Stimulated activated CD8-positive, alpha-beta memory T cell treated with anti-CD3 and anti-CD28 coated beads, Interleukin-7, amount 100 ng/mL, for 24 hours (primary cell): ENCODE measurements around the gene OGFOD1.

Source experiments
- DNase-seq: peaks from one replicate; pipeline ENCODE4 v3.0.0-alpha.2; 2020; ENCODE audit warnings: low read depth

Gene OGFOD1

DNA sequence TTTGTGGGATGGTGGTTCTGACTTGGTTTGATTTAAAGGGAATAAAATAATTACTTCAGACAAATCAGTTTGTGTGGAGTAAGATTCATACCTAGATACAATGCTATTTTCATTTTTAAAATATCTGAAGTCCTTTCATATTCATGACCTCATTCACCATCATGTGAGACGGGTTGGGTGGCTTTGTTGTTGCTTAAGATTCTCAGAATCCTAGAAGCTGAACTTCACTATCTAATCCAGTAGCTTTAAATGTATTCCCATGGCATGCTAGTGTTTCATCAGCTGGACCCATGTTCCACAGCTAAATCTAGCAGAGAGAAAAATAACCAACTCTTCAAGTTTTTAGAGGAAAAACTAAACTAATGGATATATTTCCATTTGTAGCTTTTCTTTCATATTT, 23.3 kb upstream of the OGFOD1 start:
- DNase-seq, result no peak

DNA sequence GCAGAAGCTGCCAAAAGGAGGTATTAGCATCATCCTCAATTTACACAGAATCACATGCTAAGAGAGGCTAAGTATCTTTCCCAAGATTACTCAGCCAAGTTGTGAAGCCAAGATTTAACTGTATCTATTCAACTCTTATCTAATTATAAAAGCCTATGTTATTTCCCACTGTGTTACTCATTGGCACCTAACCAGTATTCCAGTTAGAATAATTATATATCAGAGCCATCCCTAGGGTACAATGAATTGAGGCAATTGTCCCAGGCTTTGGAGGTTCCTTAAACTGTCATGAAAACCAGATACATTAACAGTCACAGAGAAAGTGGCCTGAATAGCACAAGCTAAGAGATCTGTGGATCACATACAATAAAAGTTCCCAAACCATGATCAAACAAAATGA, 15.1 kb upstream of the OGFOD1 start:
- no peak for DNase-seq

DNA sequence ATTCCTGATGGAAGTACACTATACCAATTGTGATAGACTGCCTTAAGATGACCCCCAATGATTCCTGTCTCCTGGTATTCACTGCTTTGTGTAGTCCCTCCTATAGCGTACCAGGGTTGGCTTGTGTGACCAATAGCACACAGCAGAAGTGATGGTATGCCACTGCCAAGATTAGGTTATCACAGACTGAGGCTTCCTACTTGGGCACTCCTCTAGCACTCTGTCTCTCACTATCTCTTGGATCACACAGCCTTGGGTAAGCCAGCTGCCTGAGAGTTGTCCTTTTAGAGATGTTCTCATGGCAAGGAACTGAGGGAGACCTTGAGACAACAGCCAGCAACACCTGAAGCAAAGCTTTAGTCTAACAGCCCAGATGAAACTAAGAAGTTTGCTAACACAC, 13.3 kb upstream of the OGFOD1 start:
- no peak for DNase-seq

DNA sequence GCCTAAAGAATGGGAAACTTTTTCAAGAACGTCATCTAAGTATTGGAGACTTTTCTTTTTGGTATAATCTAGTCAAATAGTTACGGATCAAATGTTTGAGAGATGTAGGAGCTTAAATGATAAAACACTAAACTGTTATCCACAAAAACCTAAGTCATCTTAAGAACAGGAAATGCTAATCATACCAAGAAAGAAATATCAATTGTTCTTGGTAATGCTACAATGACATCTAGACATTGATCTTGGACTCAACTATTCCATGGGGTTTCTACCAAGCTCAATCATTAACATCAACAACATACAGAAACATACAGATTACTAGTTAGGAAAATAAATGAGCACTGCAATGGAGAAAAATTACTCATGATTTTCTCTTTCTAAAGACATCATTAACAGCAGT, 4.1 kb upstream of the OGFOD1 start:
- DNase-seq, result no peak

DNA sequence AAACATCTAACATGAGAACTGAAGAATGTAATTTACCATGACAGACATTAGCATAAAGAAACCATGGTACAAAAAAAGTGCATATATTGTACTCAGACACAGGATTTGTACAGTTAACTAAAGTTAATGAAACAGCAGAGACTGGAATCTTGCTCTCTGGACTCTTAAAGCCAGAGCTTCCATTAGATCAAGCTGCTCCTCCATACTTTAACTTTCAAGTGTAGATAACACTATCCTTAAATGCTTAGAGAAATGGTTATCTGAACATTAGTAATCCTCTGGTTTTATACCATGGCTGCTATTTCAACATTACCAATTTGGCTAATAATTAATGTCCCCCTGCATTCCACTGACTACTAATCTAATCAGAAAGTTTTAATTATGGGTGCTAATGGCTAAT, 3.3 kb upstream of the OGFOD1 start:
- DNase-seq, result no peak

DNA sequence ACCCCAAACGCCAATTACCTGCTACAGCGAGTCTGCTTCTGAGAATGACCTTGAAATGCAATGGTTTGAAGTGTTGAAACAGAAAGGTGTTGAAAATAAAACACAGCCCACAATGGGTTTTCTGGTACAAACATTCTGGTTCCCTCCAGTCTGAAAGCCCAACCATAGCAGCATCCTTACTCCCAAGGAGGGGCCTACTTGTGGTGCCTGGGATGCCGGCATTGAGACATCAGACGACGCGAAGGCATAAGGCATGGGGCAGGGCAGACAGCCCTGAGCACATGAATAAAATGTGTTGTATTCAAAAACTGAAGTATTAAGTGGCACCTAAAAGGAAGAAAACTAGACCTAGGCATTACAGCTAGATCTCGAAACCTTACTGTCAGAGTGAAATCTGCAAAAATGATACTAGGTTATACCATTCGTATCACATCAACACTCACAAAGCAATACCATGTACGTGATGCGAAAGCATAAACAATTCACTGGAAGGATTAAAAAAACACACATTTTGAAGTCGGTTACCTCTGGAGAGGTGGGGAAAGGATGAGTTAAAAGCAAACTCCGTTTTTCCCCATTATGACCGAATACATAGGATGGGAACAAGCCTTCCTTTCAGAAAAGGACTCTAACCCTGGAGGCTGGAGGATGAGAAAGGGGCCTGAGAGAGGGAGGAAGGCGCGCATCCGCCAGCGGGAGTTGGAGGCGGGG, 924 bp upstream of the OGFOD1 start:
- DNase-seq, result no peak

DNA sequence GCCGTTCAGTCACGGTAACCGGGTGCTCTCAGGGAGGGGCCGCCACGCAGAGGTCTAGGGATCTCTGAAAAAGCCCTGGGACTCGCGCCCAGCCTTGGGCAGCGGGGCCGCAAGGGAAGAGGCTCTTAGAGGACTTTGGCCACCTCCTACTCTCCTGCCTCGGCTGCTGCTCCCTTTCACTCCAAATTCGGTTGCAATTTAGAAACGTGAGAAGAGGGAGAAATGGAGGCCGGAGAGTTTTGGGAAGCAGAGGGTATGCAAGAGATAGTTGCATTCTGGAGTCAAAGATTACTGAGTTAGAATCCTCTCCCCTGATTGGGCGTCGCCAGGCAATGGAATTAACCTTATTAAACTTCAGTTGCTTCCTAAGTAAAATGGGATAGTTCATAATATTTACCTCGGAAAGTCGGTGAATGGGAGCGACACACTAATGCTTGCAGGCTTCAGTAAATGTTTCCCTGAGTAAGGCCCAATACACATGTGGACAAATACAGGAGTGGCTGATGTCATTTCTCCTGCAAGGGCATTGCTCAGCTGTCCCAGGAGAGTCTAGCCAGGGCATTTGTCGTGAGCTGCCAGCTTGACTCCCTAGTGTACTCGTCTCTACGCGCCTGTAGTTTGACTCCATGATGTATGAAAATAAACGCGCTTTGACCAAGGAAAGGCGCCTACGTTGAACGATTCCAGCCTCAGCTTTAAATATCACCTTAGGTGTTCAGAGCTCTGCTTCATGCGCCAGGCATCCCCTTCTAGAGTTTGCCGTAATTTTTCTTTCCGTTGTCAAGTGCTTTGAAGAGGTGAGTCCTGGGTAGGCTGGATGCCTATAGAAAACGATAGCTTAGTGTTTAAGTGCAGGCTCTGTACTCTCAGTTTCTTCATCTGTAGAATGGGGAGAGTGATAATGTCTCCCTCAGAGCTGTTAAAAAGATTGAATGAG, 667 bp downstream of the OGFOD1 start:
- no peak for DNase-seq

DNA sequence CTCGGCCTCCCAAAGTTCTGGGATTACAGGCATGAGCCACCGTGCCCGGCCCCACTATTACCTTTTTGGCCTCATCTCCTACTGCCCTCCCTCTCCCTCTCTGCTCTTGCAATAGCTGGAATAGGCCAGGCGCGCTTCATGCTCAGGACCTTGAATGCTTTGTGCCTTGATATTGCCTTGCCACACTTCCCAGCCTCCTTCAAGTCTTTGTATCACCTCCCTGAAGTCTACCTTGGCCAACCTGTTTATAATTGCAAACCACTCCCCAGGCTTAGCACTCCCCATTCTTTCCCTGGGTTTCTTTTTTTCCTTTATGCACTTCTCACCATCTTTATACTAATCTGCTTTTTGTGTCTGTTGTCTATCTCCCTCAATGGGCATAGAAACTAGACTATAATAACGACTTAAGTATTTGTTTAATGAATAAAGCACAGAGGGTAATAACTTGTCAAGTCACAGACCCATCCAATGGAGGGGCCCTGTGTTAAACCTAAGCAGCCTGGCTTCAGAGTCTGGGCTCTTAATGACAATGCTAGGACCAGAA, 6.6 kb downstream of the OGFOD1 start:
- no peak for DNase-seq

DNA sequence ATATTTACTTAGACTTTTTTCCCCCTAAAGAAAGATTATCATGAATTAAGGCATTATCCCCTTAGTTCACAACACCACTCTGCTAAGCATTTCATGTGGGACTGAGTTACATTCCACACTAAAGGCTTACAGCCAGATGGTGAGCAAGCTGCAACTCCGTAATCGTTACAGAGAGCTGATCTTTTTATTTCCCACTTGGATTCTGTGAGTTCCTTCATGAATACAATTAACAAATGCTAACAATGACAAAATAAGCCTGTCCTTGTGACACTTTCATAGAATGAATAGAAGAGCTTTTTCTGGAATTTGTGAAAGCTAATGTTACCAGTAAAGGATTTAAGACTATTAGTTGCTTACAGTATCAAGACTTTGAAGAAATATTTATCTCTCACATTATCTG, 8.7 kb downstream of the OGFOD1 start:
- no peak for DNase-seq

DNA sequence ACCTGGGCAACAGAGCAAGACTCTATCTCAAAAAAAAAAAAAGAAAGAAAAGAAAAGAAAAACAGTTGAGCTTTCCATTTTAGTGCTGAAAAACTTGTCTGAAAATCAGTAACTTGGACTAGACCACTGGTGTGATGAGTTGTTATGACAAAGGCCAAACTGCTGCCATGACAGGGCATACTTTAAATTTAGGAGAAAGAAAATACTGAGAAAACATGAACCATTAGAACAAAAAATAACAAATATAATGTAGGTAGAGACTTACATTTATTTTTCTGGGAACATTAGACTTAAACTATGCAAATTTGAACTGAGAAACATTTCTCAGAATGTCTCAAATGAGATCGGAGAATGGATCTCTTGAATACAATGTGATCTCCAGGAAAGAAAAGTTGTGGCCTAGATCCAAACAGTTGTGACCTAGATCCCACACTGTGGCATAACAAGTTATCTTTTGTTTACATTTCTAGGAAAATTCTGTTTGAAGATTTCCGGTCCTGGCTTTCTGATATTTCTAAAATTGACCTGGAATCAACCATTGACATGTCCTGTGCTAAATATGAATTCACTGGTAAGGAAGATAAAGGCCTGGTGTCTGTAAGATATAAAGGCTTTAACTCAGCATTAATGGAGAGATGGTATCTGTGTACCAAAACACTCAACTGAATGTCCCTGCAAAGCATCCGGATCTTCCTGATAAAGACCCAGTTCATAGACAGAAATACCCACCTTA, 10.9 kb downstream of the OGFOD1 start:
- DNase-seq, result no peak

DNA sequence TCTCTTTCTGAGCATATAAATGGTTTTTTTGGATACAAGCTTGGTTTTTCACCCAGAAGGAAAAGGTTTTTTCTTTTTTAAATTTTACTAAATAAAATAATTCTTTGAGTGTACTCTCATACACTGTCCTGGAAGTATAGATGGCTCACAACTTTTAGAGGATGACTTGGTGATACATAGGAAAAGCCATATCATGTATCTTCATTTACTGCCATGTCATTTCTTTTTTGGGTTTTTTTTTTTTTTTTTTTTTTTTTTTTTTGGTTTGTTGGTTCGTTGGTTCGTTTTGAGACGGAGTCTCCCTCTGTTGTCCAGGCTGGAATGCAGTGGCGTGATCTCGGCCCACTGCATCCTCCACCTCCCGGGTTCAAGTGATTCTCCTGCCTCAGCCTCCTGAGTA, 11.8 kb downstream of the OGFOD1 start:
- no peak for DNase-seq

DNA sequence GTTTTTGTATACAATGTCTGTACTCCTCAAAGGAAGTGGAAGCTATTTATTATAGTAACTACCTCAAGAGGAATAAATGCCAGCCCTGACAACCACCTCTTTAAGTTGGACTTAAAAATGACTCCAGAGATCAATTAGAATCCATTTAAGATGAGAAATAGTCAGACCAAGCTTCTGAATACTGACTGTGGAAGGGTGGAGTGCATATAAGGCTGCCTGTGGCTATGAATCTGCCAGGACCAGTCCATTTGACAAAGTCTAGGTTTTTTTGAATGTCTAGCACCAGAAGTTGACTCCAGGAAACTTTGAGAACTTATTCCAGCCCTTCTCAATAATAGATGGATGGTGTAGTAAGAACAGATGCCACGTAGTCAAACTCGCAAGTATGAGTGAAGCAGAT, 15.0 kb downstream of the OGFOD1 start:
- DNase-seq, result no peak

DNA sequence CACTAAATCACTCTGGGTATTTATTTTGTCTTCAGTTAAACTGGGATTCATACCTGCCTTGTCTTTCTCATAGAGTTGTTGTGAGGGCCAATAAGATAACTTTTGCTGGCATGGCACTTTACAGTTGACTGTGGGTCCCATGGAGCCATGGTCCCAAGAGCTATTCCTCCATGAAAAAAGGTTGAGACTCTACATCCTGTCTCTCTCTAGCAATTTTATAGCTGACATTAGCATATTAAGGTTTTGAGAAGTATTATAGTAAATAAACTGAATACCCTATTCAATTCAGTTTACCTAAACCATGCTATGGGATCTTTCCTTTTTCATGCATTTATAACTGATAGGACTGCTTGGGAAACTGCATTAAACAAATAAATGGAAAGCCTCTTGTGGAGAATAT, 17.4 kb downstream of the OGFOD1 start:
- no peak for DNase-seq

DNA sequence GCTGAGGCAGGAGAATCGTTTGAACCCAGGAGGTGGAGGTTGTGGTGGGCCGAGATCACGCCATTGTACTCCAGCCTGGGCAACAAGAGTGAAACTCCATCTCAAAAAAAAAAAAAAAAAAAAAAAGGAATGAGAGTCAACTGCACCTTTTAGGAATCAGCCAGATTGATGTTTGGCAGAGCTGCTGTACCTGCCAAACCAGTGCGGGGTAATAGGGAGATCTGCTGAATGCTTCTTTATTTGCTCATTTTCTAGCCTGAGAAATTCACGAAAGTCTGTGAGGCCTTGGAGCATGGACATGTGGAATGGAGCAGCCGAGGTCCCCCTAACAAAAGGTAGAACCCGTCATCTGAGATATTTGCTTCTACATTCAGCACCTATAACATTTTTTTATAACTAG, 18.4 kb downstream of the OGFOD1 start:
- DNase-seq, result no peak

DNA sequence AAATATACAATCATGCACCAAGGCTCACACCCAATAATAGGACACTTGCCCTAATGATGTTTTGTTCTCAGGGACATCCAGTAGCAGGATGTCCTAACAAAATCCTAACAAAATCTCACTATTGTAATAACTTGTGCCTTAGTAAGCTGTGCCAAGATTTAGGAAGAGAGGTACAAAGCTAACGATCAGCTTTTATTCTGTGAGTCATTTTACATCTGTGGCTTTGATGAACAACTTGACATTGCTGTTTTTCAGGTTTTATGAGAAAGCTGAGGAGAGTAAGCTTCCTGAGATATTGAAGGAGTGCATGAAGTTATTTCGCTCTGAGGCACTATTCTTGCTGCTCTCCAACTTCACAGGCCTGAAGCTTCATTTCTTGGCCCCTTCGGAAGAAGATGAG, 18.9 kb downstream of the OGFOD1 start:
- no peak for DNase-seq

DNA sequence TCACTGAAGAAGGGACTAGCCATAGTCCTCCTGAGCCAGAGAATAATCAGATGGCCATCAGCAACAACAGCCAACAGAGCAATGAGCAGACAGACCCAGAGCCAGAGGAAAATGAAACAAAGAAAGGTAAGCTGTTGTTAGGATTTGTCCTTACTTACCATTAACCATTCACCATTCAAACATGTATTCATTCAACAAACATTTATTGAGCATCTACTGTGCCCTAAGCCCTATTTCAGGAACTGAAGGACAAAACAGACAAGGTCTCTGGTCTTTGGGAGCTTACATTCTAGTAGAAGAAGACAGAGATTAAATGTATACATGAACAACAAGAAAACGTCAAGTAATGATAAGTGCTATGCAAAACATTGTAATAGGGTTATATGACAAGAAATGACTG, 19.3 kb downstream of the OGFOD1 start:
- DNase-seq, result no peak

DNA sequence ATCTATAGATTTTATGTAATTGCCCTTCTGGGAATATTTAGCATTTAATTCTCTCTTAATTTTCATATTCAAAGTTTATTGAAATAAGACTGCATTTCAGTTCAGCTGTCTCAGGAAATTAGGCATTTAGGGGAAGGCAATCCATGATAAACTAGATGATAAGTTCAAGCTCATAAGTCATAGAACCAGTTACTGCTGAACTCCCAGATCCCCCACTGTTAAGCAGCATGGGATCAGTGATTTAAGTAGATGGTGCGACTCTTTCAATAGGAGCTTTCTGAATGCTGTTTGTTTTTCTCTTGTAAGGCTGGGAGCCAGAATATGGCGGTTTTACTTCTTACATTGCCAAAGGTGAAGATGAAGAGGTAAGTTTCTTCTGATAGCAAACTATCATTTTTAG, 23.8 kb downstream of the OGFOD1 start:
- no peak for DNase-seq

DNA sequence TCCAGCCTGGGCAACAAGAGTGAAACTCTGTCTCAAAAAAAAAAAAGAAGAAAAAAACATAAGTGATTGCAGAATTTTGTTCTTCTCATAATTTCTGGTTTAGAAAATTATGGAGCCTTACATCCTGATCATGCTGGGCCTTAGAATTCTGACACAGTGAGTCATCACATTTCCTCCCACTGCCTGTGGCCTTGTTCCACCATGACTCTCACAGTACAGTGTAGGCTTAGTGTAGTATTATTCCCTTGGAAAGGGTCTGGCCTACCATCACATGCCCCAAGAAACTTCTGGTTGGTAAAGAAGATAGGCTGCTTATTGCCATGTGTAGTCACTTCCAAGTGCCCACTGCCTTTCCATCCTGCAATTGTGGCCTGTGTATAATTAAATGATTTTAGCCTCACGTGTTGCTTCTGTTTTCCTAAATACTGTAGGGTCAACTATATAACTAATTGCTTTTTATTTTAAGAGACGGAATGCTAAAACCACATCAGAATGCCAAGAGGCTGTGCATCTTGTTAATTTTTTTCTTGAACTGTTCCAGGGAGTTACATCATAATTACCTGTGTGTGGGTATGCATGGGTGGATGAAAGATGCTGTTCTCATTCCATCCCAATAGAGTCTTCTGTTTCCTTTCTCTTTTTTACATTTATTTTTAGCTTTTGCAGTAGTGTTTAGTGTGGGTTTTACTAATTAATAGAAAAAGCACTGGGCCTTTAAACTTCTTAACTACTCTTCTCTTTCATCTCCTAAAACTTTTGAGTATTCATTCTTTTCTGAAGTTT, 25.9 kb downstream of the OGFOD1 start:
- no peak for DNase-seq

DNA sequence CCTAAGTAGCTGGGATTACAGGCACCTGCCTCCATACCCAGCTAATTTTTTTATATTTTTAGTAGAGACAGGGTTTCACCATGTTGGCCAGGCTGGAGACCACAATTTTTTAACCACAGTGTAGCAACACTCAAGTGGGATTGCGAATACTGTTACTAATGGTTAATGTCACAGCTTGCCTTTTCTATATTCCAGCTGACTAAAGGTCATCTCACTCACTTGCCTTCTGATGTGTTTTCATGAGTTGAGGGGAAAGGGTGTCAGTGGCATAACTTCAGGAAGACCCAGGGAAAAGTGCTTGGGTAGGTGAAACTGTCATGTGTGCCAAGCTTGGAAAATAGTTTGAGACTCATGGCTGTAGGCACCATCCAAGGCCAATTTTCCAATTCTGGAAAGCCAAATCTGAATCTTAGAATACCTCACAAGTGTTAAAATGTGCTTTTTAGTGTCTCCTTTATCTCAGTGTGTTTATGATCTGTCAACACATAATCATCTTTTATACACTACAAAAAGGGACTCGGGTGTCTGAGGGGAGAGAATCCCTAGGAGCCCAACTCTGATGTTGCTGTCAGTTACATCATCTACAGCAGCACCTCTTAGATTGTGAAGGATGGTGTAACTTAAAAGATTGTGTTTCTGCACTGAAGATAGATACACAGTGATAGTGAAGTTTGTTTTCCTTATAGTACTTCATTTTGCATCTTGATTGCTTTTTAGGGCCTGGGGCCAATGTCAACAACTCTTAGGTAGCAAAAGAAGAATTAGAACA, 27.1 kb downstream of the OGFOD1 start:
- DNase-seq, result no peak

DNA sequence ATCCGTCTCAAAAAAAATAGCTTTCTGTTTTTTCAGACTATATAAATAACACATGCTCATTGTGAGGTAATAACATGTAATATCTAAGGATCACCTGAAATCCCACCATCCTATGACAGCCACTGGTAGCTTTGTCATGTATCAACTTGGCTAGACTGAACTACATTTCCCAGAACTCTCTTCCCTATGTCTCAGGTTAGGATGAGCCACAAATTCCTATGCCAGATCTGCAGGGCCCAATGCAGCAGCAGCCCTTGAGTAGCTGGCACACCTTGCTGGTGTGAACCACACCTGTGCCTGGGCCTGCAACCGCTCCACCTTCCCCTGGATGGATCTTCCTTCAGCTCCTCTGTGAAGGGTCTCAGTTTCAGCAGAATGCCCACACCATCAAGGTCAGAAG, 28.1 kb downstream of the OGFOD1 start:
- DNase-seq, result no peak
